GM19372 (cell line): ENCODE data around the gene NSG2.

ENCODE experiments used
- ATAC-seq: cut with Tn5 transposase; IDR thresholded peaks from one replicate; pipeline ENCODE4 v1.9.1; 2021; ENCODE audit warnings: mild to moderate bottlenecking, low read depth, moderate library complexity; ENCODE audit not compliant: unreplicated experiment

NSG2 gene

DNA sequence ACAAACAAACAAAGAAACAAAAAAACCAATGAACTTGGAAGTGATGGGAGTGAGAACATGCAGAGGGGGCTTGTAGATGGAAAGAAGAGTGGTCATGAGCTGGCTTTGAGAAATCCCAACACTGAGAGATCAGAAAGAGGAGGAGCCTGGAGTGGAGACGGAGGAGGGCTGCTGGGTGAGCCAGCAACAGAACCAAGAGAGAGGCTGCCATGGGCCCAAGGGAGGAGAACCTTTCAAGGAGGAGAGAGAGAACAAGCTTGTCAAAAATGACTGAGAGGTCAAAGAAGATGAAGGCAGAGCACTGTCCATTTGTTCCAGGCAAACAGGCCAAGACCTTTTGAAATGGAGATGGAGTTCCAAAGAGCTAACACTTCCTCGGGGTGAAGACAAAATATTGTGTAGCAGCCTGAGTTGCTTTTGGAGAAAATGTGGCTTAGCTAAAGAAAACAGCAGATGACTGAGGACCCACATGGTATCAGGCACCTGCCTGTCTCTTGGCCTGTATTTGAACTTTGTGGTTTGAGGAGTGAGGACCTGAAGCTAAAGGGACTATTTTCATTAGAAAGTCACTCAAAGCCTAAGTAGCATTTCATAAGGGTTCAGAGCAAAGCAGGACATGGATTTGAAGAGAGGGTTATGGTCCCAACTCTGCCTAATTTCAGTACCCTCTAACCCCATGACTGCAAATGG is 13.1 kb downstream of the NSG2 start:
- ATAC-seq: no peak

DNA sequence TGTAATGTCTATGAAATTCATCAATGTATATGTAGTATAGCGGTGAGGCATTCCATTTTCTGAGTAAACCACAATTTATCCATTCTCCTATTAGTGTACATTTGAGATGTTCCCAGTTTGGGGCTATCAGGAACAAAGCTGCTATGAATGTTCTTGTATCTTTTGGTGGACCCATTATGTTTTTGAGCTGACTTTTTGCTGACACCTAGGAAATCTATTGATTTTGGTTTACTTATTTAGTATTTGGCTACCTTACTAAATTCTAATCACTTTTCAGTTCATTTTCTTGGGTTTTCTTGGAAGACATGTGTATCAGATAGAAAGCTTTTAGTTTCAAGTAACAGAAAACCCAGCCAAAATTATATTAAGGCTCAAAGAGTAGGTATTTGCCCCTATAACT is 13.7 kb downstream of the NSG2 start:
- no peak for ATAC-seq

DNA sequence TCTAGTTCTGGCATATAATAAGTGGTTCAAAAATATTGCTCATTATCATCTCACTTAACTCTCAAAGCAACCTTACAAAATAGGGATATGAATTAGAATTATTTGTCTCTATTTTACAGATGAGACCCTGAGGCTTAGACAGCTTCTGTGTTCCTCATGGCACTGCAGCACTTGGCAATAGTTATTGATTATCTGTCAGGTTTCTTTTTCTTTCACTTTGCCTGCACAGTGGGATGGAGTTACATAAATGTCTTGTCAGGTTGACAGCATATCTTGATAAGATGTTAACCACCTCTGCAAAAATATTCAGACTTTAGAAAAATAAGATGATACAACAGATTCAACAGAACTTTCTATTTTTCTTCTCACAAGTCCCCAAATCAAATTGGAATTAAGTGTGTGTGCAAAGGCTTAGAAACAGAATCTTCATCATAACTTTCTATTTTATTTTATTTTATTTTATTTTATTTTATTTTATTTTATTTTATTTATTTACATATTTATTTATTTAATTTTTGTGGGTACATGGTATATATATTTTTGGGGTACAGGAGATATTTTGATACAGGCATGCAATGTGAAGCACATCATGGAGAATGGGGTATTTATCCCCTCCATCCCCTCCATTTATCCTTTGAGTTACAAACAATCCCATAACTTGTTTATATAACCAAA is 17.7 kb downstream of the NSG2 start:
- ATAC-seq: no peak

DNA sequence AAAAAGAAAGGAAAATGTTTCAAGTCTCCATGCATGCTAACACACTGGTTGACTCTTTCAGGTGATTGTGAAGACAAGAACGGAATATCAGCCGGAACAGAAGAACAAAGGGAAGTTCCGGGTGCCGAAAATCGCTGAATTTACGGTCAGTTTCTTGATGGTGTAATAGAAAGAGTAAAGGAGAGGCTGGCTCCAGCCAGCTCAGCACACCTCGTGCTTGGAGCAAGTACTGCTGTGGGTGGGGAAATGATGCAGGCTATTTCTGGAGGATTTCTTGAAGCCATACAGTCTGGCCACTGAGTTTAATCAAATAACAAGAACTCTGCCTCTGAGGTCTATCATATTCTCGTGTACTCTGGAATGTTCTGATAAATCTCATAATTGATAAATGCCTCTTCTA is 18.7 kb downstream of the NSG2 start:
- no peak for ATAC-seq

DNA sequence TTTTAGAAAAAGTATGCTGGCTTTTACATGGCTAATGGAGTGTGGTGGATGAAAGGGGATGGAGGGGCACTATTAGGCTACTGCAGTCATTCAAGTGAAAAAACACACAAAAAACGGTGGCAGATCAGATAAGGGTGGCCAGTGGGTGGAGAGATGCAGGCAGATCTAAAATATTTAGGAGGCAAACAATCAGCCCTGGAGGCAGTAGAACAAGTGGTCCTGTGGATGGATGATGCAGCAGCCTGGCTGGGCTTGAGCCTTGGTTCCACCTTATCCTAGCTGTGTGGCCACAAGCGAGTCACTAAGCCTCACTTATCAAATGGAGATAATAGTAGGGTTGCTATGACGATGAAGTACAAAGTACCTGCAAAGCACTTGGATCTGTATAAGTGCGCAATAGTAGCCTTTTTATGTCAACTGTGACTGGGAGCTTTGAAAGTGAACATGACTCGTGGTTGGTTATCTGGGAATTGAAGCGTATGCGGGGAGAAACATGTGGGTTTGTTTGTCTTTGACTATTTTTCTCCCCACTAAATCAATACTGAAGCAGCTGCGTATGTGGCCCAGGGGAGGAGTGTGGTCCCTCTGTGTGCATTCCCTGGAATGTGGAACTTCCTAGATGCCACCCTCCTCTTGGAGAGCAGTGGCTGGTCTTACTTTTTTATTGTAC is 20.2 kb downstream of the NSG2 start:
- no peak for ATAC-seq

DNA sequence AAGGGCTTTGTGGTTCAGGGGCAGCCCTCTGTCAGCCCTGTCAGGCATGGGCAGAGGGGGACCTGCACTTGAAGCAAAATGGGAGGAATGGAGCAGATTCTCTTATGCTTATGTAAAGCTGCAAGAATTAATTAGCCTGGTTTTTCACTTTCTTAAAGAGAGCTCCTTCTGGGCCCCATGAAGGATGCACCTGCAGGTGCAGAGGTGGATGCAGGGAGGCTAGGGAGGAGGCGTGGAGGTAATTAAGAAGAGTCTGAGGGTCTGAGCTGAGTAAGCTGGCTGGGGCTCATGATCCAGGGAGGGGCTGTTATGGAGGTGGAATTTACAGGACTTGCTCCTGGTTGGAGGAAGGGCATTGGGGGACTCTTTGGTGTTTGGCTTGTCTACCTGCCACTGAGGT is 22.0 kb downstream of the NSG2 start:
- no peak for ATAC-seq

DNA sequence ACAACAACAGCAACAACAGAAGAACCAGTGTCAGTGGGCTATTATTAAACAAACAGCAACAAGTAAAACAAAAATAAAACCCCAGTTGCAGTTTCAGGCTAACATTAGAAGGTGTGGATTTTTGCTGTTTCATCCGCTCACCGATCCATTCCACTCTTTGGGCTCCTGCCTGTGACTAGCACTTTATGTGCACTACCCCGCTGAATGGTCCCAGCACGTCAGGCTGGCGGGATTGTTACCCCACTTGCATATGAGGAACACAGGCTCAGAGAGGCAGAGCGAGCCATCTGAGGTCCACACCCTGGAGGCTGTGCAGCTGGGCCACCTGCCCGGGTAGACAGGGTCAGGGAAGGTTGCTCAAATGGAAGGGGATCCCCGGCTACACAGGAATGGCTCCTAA is 26.0 kb downstream of the NSG2 start:
- no peak for ATAC-seq

DNA sequence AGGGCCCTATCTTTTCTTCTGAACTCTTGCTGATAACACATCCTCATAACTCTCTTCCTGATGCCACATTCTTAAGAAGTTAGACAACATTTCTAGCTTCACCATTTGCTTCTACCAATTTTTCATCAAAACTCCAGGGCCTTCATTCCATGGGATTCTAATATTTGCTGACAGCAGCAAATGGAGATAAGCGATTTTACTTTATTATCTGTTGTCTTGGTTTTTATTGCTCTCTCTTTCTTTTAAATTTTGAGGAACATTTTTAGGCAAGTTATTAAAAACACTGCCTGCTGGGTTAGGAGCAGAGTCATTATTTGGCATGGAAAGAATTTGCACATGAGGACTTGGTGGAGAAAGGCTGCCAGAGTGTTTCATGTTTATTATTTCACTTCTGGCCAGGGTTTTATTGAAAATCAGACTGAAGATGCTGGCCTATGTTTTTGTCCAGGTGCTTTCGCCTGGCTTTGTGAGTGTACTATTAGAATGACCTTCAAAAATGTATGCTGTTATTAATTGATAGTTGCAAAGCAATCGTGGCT is 27.7 kb downstream of the NSG2 start:
- no peak for ATAC-seq

DNA sequence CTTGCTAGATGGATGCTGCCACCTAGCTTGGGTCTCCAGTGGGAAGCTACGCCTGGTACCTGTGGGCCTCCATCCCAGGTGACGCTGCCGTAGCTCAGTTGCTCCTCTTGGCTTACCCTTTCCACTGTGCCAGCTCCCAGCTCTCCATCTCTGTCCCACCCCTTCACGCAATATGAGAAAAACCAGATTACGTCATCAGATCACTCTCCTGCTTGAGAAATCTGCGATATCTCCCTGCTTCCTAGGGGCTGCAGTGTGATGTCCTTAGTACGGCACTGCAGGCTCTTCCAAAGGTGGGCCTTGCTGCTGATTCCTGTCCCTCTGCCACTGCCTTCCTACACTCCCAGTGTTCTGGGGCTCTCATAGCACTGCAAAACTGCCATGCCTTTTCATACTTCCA is 28.9 kb downstream of the NSG2 start:
- no peak for ATAC-seq

DNA sequence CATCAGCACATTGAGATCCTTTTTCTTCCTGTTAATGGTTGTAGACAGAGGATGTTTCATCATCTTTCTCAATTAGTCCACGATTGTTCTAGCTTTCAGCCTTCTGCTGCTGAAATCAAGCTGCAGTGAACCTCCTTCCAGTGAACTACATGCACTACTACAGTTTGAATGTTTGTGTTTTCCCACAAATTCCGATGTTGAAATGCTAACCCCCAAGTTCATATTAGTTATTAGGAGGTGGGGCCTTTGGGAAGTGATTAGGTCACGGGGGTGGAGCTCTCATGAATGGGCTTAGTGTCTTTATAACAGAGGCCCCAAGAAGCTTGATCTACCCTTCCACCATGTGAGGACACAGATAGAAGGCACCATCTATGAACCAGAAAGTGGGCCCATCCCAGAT is 32.9 kb downstream of the NSG2 start:
- no peak for ATAC-seq

DNA sequence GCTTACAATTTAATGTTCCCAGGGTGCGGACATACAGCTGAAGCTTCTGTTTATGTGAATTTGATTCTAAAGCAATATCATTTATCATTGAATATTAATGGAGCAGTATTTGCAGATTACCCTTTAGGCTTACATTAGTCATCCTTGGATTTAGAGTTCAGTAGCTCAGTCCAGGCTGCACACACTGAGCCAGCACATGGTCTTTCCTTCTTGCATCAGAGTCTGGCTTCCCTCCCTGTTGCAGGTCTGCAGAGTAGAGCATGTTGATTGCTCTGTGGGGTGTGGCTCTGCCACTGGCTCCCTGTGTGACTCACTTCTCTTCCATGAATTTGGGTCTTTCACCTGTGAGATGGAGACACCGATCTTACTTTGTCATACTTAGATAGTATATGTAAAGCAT is 36.8 kb downstream of the NSG2 start:
- ATAC-seq: no peak

DNA sequence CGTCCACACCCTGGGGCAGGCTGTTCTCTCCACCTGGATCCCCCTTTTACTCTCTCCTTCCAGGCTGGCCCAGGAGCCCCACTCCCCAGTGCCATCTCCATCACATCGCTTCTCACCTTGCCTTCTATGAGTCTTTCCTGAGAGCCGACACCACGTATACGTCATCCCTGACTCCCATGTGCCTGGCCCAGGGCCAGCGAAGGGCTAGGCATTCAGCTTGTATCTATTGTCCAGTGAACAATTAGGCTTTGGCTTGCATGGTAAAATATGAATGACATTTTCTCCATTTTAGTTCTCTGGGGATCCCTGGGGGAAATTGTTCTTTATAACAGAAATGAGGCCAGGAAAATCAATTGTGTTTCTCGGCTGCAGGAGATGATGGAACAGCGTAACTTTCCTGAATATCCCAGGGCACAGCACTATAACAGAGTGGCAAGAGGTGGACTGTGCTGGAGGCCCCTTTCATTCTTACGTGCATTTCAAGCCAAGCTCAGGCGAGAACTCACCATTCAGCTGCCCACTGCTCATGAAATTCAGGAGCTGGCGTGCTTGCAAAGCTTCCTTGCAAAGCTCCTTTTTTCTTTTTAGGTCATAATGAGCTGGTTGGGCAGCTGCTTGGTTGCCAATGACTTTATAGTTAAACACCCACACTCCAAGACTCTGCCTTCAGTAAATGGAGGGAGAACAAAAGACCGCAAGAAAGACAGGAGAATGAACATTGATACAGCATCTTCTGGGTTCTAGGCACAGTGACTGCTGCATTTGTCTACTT is 37.7 kb downstream of the NSG2 start:
- ATAC-seq: no peak

DNA sequence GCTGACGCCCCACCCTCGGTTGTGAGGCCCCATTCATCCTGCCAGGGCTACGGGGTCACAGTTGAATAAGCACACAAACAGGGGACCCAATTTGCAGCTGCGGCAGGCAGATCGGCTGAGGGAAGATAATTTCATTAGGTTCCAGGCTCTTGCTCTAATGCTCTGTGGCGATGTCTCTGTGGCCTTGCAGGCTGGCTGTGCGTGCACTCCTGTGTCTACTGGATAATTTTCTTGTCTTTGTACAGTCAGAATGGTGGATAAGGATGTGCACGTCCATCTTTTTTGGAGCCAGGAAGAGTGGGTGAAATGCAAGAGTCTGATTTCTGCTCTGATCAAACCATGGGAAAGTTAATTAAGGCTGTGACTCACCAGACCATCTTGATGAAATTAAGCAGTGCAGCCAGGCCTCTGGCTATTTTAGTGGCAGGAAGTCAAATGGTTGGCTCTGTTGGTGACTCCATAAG is 39.2 kb downstream of the NSG2 start:
- no peak for ATAC-seq

DNA sequence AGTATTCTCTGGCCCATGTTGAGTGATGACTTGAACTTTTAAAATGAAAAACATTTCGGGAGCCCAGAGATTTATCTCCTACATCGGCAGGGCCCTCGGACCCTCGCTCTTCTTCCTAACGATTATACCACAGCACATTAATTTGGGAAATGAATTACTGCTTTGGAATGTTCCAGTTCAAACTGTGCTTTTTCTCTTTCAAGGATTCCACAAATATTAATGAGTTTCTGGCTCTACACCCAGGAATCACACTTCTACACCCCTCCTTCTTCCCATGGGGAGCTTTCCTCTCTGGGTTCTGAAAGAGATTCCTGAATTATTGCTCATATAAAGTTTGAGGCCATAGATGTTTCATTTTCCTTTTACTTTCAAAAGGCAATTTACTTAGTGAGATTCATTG is 41.2 kb downstream of the NSG2 start:
- no peak for ATAC-seq

DNA sequence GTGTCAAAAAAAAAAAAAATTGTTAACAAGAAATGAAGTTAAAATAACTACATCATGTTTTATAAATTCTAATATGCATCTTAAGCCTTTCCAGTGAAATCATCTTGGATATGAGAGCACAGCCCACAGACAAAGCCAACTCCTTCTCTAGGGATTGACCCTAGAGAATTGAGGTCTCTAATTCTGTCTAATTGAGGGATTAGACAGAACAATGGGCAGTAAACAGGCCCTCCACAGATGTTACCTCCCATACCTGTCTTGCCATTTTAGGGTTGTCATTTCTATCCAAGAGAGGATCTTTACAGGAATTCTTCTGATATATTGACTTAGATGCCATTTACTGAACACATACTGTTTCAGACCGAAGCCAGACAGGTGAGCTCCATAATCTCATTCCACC is 42.3 kb downstream of the NSG2 start:
- no peak for ATAC-seq

DNA sequence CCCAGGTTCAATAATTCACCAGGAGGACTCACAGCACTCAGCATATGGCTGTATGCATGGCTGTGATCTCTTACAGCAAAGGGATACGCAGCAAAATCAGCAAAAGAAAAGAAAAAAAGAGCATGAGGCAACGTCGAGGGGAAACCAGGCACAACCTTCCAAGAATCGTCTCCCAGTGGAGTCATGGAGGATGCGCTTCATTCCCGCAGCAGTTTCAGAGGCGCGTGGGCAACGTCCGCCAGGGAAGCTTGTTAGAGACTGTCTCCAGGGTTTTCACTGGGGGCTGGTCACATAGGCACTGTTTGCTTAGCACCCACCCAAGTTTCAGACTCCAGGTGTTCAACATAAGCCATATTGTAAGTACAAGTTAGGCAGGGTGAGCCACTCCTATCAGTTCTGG is 44.6 kb downstream of the NSG2 start:
- ATAC-seq: no peak

DNA sequence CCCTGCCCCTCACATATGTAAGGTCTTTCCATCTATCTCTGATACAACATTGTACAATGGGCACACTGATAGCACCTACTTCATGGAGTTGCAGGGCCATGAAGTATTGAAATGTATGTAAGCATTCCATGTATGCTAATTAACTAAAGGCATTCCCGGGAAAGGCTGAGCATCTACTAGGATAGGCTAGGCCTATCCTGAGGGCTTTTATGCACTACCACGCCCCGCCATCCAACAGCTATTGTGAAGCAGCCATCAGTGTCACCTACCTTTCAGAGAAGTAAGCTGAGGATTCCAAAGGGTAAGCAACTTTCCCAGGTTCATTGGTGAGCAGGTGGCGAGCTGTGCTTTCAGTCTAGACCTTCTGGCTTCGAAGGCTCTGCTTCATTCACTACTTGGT is 47.6 kb downstream of the NSG2 start:
- no peak for ATAC-seq

DNA sequence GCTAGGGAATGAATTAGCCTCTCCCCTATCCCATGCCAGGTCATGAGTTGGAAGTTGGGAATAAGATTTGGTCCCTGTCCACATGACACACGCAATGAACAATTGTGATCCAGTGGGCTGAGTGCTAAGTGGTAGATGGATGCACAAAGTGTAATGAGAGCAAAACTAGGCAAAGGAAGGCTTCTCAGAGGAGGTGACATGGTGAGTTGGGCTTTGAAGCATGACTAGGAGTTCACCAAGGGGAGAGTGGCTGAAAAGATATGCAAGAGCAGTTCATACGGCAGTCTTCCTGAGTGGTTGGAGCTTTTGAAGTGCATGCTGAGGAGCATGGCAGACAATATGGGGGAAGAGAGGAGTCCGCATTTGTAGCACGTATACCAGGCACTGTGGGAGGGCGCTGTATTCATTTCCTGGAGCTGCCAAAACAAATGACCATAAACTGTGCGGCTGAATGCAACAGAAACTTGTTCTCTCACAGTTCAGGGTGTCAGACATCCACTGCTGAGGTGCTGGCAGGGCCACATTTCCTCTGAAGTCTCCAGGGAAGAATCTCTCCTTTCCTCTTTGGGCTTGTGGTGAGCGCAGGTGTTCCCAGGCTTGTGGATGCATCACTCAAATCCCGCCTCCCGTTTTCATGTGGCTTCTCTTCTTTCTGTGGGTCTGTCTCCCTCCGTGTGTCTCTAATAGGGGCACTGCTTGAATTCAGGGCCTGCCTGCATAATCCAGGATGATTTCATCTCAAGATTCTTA is 49.5 kb downstream of the NSG2 start:
- no peak for ATAC-seq

DNA sequence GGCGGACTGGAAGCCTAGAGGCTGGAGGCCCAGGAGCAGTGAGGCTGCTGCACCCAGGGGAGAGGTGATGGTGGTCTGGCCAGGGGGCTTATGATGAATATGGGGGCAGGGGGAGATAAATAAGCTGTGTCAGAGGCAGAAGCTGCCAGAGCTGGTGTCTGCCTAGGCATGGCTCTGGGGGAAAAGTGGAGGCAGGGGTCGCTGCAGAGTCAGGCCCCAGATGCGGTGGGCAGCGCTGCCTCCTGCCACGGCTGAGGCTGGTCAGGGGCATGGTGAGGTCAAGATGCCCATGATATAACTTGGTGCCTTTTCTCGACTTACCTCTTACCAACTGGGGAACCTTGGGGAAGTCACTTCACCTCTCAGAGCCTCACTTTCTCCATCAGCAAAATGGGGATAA is 51.1 kb downstream of the NSG2 start:
- ATAC-seq: no peak

DNA sequence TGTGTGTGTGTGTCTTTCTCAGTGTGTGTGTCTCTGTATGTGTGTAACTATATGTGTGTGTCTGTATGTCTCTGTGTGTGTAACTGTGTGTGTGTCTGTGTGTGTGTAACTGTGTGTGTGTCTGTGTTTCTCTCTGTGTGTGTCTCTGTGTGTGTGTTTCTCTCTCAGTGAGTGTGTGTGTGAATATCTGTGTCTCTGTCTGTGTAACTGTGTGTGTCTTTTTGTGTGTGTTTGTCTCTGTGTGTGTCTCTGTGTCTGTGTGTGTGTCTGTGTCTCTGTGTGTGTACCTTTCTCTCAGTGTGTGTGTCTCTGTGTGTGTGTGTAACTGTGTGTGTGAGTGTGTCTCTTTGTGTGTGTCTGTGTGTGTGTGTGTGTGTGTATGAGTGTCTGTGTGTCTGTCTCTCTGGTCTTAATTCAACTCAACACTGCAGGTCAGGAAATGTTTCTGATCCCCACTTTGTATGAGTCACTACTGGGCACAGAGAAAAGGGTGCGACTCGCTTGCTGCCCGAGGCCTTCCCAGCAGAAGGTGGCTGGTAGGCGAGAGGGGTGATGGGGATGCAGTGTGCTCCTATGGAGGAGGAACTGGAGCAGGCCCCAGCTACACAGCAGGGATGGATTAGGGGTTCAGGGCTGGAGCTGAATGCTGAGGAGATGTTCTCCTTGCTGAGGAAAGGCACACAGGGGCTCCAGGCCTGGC is 52.1 kb downstream of the NSG2 start:
- no peak for ATAC-seq
